NCI-H748 treated with DMSO at 0.1 percent for 48 hours (cell line): Measurements from ENCODE around the gene FAH.
"Not testable (repeated sequence)": the region's sequence is repeated elsewhere in the genome, so short reads cannot be mapped to it uniquely, and the experiment has no call there.

Experiments used
- DNase-seq: peaks from one replicate; lab custom pipeline; 2025; lab: John Stamatoyannopoulos, UW

Gene FAH

DNA sequence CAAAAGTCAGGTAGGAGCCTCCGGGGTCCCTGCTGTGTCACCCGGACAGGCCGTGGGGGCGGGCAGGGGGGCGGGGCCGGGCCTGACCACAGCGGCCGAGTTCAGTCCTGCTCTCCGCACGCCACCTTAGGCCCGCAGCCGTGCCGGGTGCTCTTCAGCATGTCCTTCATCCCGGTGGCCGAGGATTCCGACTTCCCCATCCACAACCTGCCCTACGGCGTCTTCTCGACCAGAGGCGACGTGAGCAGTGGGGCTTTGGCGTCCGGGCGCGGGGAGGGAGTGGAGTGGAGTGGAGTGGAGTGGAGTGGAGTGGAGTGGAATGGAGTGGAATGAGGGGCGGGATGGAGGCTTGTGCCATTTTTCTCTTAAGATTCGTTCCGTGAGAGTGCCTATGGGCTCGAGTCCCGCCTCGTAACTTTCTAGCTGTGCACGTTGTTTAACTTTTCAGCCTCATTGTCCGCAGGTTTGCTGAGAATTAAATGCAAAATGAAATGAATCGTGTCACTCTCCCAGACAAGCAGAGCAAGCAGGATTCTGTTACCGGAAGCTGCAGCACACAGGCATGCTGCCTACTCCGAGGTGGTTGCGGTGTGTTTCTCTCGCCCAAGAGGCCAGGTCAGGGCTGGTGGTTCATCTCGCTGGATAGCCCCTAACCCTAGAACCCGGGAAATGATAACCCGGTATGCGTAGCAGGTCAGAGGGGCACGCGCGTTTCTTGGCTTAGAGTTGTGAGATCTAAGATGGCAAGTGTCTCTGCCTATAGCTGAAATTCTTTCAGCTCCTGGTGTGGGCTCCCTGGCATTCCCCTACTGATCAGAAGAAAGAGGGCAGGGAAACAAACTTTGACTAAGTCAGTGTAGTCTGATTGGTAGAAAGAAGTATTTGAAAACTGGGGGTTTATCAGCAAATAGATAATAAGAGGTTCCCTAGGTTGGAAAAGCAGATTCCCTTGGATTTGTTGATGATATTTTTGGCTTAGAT, at the start of gene FAH:
Gene FAH, plus strand, starts transcription at position 104 of the 981 bp plus-strand sequence. Its CDS starts 56 bp downstream, at position 160.
- DNase-seq = peak; percentile 3

DNA sequence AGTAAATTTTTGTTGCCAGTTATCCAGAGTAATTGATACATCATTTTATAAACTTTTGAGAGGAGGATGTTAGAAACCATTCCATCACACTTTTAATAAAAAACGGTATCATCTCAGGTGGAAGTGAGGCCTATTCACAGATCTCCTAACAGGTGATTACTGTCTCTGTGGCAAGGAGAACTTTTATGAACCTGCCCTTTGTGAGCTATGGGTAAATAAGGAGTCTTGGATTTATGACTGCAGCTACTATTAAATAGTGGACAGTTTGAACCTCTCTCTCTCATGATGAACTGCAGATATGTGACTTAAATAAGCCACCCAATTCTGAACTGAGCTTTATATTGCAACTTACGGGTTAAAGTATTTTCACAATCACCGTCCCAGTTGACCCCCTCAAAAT, 47.6 kb upstream of the FAH start:
- DNase-seq = no peak

DNA sequence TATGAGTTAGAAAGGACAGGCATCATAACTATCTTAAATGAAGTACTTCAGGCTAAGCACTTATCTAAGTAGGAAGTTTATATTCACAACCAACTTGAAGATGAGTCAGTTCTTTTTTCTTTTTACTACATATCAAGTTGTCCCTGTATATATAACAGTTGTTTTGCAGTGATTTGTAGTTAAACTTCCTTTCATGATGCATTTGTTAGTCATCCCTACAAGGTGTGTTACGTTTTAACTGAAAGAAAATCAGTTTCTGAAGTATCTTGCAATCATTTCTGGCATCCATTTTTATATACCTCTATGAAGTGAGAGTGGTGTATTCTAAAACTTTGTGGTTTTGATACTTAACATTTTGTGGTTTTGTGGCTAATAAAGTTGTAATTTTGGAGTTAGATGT, 47.2 kb upstream of the FAH start:
- DNase-seq = no peak

DNA sequence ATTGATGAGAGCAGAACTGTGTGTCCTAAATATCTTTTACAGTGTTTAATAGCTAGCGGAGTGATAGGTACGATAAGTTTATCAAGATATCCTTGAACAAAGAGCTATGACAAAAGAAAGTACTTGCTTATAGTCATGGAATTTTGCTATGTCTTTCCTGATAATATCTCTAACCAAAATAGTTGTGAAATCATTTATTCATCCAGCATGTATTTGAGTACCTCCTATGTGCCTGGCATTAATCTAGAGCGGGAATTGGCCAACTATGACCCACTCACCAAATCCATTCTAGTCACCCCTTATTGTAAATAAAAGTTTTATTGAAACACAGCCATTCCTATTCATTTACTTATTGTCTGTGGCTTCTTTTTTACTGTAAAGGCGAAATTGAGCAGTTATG, 46.7 kb upstream of the FAH start:
- no peak for DNase-seq

DNA sequence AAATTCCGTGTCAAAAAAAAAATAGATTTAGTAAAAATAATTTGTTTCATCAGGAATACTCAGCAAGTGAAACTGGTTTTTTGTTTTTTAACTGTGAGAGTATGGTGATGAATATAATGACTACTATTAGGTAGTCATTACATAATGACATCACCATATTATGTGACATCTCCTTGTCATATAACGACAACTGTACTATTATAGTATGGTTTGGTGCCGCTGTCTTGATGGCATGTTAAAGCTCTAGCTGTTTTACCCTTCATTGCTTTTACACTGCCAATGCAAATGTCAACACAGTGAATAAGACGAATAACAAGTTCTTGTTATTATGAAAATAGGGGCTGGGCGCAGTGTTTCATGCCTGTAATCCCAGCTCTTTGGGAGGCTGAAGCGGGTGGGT, 45.6 kb upstream of the FAH start:
- DNase-seq = no peak

GRCh38 chr15:80107774-80108173, 45.0 kb upstream of the FAH start:
- no peak for DNase-seq

GRCh38 chr15:80109388-80109787, 43.4 kb upstream of the FAH start:
- no peak for DNase-seq

GRCh38 chr15:80110920-80111319, 41.9 kb upstream of the FAH start:
- no peak for DNase-seq

DNA sequence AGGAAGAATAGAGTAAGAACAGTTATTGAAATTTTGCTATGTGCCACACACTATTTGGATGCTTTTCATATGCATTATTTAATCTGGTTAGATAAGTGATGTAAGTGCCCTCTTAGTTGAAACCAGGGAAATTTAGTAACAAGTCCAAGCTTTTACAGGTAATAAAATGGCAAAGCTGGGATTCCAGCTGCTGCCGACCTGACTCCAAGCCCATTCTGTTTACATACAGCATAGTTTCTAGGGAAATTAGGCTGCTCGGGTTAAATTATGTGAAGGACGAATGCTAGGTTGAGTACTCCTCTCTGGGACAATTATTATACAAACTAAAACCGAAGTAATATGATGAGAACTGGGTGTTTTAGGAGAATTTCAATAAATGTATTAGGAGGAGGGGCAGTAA, 38.7 kb upstream of the FAH start:
- DNase-seq = no peak

DNA sequence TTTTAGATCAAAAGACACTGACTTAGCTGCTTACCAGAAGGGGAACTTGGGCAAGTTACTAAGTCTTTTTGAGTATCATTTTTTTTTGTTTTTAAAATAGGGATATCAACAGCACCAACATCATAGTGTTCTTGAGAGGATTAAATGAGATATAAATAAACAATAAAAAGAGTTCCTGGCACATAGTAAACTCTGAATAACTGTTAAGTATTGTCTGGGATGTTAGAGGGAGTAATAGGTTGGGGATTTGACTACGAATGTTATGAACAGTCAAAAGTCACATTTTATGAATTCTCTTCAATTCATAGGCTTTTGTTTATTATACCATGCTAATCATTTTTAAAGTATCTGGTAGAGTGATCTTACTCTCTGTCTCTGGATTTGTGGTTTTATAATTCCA, 37.8 kb upstream of the FAH start:
- DNase-seq = no peak

DNA sequence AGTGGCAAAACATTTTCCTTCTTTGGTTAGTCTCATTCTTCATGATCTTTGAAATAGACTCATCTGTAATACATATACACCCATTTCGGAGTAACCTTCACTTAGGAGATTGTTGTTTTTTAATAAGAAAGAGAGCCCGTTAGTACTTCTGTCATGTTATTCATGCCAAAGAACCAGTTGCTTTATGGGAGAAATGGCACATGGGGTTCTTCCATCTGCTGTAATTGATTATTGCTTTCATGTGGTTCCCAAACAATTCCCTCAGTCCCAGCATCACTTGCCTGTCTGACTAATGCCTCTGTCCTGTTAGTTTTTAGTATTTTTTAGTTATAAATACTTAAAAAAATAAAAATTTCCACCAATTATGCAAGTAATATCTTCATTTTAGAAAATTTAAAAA, 33.8 kb upstream of the FAH start:
- no peak for DNase-seq

DNA sequence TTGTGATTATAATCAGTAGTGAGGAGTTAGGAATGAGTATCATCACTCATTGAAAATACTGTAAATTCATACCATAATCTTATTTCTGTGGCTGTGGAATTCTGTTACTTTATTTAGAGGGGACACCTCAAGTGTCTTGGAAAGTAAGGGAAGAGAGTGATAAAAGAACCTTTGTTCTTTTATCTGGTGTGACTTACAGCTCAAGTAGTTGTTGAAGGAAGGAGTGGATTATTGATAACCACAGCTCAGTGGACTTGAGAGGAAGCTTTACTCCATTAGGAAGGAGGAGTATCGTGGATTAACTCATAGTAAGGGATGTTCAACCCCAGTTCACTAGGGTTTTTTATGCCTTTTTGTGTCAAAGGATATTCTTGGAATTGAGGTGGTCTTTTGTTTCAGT, 32.2 kb upstream of the FAH start:
- no peak for DNase-seq

DNA sequence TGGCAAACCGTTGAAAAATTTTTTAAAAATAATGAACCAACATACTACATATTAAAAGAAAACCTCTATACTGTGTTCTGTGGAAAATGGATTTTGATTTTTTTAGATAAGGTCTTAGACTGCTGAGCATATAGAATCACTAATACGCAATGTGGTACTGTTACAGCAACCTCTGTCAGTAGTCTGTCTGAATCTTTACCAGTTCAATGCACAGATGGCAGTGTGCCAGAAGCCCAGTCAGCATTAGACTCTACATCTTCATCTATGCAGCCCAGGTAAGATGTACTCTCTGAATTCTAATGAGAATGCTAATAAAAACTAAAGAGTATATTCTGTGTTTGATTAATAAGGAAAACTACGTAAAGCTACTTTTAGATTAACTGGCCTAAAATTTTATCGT, 31.3 kb upstream of the FAH start:
- no peak for DNase-seq

- no peak for DNase-seq
Observed at GRCh38 chr15:80123034-80123433, 29.8 kb upstream of the FAH start.

- not testable (repeated sequence) for DNase-seq
Observed at GRCh38 chr15:80127253-80127652, 25.5 kb upstream of the FAH start.

DNA sequence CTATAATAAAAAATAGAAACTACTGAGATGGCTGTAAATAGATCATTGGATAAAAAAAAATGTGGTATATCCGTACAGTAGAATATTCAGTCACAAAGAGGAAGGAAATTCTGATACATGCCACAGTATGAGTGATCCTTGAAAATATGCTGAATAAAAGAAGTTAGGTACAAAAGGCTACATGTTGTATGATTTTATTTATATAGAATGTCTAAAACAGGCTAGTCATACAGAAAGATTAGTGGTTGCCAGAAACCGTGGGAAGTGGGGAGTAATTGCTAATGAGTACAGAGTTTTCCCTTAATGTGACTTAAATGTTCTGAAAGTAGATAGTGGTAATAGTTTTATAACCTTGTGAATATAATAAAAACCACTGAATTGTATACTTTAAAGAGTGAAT, 24.9 kb upstream of the FAH start:
- DNase-seq = no peak

- no peak for DNase-seq
Observed at GRCh38 chr15:80132382-80132781, 20.4 kb upstream of the FAH start.

DNA sequence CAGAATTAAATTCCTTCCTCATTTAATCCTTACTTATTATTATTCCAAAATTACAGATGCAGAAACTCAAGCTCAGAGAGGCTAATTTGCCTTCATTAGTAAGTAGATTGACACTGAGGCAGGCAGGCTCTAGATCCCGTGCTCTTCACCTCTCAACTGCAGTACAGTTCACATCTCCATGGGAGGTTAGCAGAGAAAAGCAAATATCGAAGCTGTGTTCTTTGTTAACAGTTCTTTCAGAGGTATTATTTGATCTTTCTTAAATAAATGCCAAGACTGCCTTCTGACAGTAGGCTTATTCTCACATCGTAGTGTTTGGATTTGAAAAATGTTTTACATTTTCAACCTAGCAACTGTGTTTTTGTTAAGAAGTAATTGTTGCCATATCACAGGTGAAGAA, 15.9 kb upstream of the FAH start:
- no peak for DNase-seq

DNA sequence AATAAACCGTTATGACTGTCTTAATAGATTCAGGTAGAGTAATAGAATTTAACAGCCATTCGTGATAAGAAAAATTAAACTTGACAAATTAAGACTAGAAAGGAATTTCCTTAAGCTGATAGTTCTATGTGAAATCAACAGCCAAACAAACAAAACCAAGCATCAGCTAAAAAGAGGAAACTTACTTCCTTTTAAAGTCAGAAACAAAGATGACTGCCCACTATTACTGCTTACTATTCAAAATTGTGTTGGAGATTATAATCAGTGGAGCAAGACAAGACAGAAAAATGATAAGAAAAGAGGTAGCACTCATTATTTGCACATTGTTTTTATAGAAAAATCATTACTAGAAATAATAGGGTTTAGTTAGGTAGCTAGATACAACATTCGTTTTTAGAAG, 13.8 kb upstream of the FAH start:
- DNase-seq = no peak

GRCh38 chr15:80140909-80141308, 11.9 kb upstream of the FAH start:
- DNase-seq = no peak

GRCh38 chr15:80141916-80142598, 10.7 kb upstream of the FAH start:
- no peak for DNase-seq

- no peak for DNase-seq
Observed at GRCh38 chr15:80142646-80143045, 10.2 kb upstream of the FAH start.

DNA sequence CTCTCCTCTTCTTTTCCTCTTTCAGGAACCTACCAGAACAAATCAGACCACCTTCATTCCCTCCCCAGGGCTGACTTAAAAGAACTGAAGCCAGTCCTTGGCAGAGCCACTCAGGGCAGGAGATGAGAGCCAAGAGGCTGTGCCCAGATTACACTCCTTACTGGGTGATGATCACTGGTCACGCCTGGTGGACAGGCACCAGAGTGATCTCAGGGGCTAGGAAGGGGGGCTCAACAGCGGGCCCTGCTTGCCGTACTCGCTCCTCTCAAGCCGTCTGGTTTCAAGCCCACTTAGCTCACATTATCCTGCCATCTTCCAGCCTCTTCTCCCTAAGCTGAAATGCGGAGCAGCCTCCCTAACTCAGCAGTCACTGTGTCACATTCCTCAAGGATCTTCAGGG, 1.7 kb upstream of the FAH start:
- no peak for DNase-seq
